Daoy (cell line): ENCODE results near the gene CTRB1. TPM values are rescaled to one million over a fixed set of nuclear protein-coding genes. Genes with fewer than 3 reads are reported as not detected.
A peak's percentile ranks its signal among the peaks of the same experiment; 100 is the strongest.
"Not testable (repeated sequence)": the region's sequence is repeated elsewhere in the genome, so short reads cannot be mapped to it uniquely, and the experiment has no call there.

Experiments used
- DNase-seq: peaks from one replicate; pipeline ENCODE4 v3.0.0-alpha.2; 2015; ENCODE audit warnings: low read depth
- total RNA-seq: library from RNA; depleted of rRNA; stranded (reverse); fragments of >200 nt; shearing (Covaris generic); gene quantifications from 2 replicates; pipeline ENCODE4 v1.2.3, GENCODE V29; 2014

The CTRB1 gene
- total RNA-seq, 1 experiment from 2014 or later = not detected

DNA sequence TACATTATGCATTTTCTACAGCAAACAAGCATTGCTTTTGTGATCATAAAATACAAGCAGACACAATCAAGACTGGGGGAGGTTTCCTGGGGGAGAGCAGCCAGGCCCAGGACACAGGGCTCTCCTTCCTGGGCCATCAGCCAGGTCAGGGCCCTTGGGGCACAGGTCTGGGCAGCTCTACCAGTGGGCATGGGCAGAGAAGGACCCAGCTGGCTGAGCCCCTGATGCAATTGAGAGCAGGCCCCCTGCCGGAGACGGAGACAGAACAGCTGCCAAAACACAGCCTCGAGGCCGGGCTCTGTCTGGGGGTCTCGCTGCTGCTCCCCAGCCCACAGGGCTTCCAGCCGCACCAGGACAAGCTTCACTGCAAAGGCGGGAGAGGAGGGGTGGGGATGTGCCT is 21.8 kb downstream of the CTRB1 start:
- DNase-seq = not testable (repeated sequence)

DNA sequence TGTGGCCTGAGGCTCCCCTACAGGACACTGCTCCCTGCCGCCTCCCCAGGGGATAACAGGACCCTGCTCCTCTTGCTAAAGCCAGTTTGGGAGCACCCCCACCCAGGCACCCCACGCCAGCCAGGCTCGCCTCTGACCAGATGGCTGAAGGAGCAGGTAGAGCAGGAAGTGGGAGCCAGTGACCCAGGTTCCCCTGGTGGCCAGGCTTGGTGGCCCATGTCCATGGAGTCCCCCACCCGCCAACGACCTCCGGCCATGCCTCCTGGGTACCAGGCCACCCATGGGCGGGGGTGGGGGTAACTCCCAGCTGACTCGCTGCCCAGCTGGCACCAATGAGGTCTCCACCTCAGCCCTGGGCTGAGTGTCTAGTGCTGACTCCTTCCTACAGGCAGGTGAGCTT is 22.6 kb downstream of the CTRB1 start:
- DNase-seq = no peak

DNA sequence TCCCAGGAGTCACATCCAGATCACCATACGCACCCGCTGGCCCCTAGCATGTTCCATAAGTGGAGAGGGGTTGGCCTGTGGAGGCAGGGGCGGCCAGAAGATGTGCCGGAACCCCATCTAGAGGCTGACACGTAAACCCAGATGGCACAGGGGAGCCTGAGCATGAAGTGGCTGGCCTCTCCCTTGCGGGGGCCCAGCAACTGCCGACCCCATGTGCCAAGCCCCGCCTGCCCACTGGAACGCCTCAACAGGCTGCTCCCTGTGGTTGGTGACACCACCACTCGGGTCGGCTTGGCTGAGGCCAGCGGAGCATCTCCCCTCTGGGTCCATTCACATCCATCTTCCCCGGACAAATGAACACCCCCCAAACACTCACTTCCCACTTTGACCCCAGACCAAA is 23.2 kb downstream of the CTRB1 start:
- DNase-seq = no peak

DNA sequence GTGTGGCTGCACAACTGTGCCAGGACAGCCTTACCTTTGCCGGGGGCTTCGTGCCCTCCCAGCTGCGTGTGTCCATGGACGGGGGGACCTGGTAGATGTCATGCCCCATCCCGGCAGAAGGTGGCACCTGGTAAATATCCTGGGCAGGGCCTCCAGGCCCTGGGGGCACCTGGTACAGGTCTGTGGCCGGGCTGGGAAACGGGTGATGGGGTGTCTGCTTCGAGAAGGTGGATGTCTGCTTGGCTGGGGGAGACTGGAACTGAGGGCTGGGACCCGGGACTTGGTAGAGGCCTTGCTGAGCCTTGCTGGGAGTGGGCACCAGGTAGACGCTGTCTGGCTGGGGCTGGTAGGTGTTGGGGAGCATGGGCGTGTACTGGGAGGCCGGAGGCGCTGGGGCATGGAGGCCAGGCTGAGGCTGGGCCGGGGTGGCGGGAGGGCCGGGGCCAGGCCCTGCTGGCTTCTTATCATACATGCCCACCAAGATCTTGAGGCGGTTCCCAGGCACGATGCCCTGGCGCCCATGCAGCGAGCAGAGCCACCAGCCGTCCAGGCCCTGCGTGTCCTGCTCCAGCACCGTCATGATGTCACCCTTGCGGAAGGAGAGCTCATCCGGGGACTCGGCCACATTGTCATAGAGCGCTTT is 23.8 kb downstream of the CTRB1 start:
- not testable (repeated sequence) for DNase-seq

DNA sequence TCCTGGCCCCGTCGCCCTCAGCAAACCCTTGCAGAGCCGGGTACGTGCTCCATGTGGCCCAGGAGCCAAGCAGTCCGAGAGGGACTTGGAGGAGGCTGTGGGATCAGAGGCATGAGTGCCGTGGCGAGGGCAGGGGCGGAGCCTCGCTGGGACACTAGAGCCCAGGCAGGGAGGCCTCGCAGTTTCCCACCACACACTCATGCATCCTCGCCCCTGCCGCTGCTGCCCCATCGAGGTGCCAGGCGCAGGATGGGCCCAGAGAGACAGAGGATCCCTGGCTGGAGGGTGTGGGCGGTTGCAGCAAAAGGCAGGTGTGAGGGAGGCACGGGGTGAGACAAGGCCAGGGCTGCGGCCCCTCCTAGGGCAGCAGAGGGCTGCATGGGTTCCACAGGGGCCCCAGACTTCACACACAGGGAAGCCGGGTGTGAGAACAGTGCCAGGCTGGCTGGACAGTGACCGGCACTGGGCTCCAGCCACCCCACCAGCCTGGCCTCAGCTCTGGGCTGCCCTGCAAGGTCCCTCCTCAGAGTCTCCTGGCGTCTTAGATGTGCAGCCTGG is 25.0 kb downstream of the CTRB1 start:
- DNase-seq = no peak

DNA sequence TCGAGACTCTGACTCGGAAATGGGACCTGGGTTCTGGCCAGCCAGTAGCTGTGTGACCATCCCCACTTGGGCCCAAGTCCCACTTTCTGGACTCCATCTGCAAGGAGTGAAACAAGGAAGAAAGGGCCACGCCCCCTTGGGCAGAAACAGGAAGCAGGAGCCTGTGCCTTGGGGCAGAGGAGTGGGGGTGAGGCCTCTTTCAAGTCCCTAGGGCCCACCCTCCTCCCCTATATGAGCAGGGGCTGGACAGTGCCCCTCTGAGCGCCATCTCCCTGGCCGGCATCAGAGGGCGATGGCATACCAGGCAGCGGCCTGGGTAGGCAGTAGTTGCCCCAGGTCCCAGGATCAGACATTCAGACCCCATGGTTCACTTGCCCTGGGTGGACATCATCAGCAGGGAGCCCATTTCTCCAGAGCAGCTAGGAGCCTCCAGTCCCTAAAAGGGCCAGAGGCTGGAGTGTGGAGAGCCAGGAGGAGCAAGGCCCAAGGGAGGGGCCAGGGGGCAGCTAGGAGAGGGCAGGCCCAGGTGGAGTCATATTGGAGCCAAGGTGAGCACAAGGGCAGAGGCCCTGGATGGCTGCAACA is 25.5 kb downstream of the CTRB1 start:
- DNase-seq = peak; percentile 72

DNA sequence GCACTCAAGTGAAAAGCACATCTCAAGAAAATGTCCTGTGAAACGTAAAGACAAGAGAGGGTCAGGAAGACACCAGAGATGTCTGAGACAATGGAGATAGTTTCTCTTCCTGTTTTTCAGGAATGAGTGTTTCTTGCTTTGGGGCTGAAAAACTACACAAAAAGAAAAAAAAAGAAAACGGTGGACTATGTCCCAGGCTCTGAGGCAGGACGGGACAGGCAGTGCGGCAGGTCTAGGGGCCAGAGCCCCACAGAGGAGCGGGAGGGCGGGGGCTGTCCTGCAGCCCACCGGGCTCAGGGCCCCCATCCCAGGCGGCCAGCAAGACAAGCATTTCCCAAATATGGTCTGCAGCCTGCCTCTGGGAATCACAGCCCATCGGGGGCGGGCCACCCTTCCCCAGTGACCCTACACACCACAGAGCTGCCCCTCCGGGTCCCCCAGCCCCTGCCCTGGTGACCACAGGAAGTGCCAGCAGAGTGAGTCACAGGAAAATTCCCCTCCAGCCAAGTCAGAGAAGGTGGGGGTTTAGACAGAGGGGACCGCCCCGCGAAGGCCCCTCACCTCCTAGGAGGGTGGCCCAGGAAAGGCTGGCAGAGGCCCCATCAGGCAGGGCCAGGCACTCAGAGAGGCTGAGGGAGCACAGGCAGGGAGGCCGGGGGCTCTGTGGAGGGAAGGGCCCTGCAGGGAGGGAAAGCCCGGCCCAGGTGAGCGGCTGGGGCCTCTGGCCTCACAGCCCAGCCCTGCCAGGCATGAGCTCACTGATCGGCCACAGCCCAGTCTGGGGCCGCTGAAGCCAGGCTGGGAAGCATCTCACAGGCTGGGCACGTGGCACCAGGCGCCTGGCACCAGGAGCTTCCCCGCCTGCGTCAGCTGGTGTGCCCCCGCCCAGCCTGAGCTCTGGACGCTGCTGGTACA is 26.3 kb downstream of the CTRB1 start:
- peak; percentile 96 for DNase-seq

DNA sequence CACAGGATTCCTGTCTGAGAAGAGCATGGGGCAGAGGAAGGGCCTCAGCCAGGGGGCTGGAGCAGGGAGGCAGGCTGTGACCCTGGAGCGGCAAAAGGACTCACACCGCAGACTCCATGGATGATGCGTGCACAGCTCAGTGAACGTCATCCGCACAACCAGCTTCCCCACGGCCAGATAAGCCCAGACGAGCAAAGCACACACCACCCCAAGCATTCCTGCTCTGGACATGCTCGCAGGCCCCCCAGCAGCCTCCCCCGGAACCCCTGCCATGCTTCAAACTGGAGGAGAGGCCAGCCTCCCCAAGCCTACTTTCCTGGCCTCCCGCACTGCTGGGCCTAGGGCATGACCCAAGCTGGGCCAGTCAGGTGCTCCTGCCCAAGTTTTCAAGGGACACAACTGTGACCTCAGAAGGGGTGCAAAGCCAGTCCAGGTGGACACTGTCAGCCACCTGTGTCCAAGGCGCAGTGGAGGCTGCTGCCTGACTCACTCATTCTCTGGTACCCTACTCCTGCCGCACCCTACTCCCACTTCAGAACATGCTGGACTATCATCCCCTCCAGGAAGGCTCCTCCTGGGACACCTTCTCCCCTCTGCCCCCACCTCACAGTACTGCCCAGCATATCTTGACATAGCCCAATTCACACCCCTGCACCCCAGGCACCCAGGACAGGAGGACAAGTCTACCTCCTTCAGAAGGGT is 27.9 kb downstream of the CTRB1 start:
- no peak for DNase-seq

DNA sequence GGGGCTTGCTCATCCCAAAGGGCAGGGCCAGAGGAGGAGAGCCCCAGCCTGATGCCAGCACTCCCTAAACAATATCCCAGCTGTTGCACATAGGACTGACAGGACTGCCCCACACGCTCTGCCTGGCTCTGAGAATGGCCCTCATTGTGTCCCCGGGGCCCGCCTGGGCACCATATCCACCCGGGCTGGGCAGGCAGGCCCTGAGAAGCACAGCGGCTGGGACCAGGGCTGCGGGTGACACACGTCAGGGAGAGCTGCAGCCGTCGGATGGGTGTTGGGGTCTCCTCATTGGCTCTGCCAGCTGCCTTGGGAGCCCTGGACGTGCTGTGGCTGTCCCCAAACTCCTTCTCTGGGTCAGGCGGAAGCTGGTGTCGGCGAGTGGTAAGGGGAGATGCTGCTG is 28.5 kb downstream of the CTRB1 start:
- no peak for DNase-seq

DNA sequence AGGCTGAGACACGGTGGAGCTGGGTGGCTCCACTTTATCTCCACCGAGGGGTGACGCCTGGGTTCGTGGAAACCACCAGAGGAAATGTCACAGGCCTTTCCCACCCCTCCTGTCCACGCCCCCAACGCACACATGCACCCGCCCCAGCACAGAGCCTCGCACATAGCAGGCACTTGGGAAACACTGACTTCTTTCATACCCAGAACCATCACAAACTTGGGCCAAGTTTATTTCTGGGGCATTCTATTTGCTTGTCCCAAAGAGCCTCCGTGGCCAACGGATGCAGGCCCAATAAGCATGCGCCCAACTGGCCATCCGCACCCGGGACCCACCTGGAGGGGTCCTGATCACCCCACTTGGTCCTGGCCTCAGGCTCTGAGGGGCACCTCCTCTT is 29.4 kb downstream of the CTRB1 start:
- no peak for DNase-seq

DNA sequence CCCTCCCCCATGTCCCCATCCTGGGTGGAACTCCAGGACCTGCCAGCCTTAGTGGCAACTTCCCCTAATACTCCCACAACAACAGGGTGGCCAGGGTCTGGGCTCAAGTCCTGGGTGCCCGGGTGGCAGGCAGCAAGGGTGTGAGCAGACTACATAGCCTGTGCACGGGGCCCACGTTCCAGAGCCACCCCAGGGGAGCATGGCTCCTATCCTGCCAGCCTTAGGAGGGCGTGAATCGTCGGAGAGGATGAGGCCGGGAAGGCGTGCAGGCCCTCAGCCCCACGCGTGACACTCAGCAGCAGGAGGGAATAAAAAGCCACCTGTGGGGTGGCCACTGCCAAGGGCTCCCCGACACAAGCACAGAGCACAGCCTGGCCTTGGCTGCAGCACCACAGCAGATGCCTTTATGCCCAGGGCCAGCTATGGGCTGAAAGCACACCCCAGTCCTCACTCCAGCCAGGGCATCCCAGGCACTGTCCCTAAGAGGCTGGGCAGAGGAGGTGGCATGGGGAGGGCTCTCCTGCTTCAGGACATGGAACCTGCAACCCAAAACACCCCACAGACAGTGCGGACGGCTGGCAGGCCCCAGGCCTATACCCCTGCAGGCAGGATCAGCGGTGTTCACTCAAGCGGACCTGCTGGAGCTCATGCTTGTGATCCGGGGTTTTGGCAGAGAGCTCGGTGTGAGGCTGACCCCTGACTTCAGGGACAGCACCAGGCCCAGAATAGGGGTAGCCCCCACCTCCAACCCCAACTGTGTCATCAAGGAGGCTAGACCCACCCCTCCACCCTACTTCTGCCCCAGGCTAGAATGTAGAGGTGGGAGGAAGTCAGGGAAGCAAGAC is 30.0 kb downstream of the CTRB1 start:
- DNase-seq = no peak

DNA sequence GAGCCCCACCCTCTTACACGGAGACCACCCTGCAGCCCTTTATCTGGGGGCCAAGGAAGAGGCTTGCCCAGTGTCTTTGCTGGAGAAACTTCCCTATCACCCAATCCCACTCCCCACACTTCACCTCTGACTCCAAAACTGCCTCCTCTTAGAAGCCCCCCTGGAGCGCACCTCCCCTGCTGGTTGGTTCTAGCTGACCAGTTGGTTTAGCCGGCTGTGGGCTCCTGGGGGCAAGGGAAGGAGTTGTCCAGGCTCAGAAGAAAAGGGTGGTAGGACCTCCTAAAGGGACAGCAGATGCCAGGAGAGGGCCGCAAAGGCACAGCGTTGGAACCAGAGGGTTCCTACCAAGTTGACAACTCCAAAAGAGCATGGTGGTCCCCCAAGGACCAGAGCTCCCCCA is 30.7 kb downstream of the CTRB1 start:
- no peak for DNase-seq

DNA sequence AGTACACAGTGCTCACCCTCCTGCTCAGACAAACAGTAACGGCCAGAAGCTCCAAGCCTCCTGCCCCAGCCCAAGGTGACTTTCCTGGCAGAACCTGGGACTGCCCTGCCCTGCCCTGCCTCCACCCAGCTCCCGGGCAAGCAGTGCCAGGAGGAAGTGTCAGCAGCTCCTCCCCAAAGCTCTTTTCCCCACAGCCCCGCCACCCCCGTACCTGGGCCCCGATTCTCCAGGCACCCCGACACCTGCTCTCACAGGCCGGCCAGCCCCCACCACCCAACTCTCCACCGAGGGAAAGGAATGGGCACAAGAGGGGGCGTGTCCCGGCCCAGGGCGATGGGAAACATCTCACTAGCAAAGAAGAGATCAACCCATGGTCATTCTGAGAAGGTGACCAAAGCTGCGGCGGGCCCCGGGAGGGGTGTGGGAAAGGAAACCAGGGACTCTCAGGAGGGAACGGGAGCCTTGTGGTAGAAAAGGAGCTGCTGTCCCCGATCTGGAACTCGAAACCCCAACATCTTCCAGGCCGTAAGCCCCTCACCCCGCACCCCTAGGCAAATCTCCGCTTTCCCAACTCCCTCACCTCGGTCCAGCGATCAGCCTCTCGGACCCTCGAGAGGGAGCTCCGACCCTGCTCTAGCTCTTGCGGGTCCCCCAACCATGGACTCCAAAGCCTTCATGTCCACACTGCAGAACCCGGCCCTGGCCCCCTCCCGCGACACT is 31.5 kb downstream of the CTRB1 start:
- DNase-seq = no peak

DNA sequence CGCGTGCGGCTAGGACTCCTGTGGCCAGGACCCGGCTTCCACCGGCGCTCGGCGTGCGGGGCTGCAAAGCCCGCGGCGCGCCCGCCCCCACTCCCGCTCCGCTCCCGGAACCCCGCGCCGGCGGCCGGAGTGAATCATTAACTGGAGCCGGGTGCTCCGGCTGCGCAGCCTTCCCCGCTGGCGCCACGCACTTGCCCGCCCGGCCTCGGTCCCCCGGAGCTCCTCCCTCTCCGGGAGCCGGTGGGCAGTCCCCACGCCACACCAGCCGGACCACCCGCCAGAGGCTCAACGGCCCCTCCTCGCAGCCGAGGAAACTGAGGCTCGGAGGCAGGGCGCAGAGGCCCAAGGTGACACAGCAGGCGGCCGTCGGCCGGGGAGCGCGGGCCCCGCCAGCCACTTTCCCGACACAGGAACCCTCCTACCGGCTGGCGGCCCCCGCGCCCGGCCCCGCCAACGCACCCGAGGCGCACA is 32.1 kb downstream of the CTRB1 start:
- DNase-seq = no peak

DNA sequence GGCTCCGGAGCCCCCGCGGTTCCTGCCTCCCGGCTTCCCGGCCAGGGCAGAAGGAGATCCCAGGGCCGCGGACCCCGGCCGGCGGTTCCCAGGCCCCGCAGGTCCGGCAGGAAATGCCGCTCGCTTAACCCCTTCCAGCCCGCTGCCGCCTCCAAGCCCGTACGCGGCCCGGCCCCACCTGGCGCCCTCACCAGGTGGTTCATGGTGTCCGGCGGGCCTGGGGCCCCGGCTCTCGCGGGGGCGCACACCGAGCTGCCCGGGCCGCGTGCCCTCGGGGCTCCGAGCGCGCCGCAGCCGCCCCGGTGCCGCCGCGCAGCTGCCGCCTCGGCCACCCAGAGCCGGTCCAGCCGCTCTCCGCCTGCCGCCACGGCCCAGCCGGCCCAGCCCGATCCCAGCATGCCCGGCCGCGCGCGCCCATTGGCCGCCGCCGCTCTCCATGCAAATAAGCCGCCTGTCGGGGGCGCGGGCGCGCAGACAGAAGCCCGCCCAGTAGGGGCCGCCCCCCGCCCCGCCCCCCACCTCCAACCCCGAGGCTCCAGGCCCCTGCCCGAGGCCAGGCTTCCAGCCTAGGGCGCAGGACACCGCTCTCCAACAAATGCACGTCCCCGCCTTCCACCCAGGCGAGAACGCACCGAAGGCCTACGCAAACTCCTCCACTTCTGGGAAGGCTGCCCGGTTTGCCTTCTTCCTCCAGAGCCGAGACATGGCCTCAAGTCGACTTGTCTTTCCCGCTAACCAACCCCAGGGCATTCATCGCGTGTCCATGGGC is 32.7 kb downstream of the CTRB1 start, which contains the start of gene BCAR1:
Gene BCAR1 (minus strand): TSS at position 345 of the 769 bp plus-strand sequence. CDS start 142 bp downstream, at position 203.
- DNase-seq = peak; percentile 93

DNA sequence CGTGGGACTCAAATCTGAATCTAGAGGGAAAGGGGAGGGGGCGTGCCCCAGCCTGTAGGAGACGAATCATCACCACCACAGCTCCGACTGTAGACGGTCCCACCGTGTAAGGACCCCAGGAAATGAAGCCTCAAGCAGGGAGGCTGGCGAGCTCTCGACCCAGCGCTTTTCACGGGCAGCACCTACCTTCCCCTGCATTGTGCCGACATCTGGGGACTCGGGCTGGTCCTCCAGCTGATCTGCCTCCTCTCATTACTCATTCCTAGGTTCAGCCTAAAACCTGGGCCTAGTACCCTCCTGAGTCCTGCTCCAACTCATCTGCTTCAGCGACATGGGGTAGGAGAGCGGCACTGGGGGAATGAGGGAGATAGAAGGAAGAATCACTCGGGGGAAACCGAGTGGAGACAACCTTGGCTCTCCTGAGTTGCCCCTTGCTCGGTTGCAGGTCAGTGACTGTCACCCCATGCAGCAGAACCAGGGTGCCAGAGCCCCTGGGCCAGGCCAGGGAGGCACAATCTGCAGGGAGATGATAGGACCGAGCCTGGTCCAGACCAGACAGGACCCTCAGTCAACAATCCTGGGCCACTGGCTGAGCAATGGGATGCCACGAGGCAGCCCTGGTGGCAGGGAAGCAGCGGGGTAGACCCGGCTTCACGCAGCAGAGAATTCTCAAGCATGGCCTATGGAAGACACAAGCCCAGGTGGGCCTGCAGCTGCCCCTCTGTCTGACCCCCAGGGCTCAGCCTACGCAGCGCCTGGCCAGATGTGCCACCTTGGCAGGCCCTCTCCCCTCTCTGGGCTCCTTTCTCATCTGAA is 33.5 kb downstream of the CTRB1 start:
- DNase-seq = no peak

DNA sequence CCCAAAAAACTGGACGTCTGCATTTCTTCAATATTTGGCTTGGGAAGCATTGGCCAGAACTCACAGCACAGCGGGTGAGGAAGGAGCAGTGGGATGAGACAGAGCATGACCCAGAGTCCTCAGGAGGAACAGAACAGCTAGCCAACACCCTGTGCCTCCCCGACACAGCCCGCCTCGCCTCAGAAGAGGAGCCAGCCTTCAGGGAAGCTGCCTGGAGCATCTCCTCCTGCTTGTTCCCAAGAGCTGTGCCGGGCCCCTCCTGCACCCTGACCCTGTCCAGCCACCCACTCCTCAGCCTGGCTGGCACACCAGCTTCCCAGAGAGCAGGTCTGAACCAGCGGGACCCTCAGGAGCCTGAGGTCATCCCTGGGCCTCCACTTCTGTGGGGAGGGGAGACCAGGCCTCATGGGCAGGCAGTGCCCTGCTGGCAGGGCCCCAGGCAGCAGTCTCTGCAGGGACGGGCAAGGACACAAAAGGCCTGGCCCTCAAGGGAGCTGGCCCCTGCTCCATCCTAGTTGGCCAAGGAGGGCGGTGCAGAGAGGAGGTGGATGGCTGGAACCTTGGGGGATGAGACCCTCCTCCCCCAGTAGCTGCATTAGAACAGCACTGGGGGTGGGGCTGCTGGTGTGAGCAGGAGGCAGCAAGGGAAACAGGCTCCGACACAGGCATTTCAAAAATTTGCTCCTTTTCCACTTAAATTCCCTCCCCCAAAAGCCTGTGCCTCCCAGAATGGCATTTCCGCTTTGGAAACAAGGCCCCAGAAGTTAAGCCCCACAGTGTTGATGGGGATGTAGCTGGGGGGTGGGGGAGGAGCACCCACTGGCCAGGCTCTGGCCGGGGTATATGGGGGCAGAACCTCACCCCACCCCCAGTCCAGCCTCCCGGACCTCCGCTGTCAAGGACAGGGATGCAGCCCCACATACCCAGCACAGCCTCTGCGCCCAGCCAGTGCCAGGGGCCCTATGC is 34.4 kb downstream of the CTRB1 start:
- DNase-seq = no peak
